ENCODE results near the gene WDPCP. TPM values are rescaled to one million over a fixed set of nuclear protein-coding genes. Genes with fewer than 3 reads are reported as not detected.

Gene WDPCP
- total and polyA plus RNA-seq, 2 of the 4 experiments (the other 2 are of a cell fraction): 2.2 to 10.2 TPM

DNA sequence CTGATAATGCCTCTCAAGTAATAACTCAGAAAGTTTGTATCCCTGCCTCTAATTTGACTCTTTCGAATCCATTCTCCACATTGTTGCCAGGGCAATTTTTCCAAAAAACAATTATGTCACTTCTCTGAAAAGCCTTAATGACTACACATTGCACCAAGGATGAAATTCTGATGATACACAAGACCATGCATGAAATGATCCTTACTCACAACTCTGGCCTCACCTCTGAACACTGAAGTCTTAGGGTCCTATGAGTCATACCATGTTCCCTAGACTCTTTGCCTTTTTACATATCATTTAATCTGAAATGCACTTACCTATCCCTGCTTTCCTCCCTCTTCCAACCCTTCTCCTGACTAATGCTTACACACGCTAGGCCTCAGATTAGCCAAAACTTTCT lies 51.0 kb downstream of the WDPCP start:
- no CpG with 5 or more reads among the region's 2 CpGs for WGBS, 2 experiments (ENCODE audit: extremely low coverage in 2 of 2, insufficient read length in 1 of 2)
- Histone ChIP-seq H3K4me1 (ENCODE audit: control insufficient read depth, insufficient read depth, low read length) (no peaks in the 10 kb centered on the region), H3K56ac (ENCODE audit: extremely low read depth, insufficient read depth, low read length) (no peak overlapping the region), H3K36me3 (ENCODE audit: control insufficient read depth, insufficient read depth, low read length) (no peaks in the 10 kb centered on the region), H3K4ac (ENCODE audit: low read depth, low read length) (no peak overlapping the region), H4K91ac (ENCODE audit: insufficient read depth, low read depth, low read length) (no peak overlapping the region), H2BK15ac (ENCODE audit: low read depth, low read length) (no peak overlapping the region), H2AFZ (replicated peaks; ENCODE audit: low read length, poor library complexity) (no peak overlapping the region), H2BK5ac (ENCODE audit: low read depth, low read length, poor library complexity, severe bottlenecking) (no peak overlapping the region), H4K5ac (ENCODE audit: low read depth, low read length) (no peak overlapping the region), H4K20me1 (ENCODE audit: insufficient read depth, low read length) (no peaks in the 10 kb centered on the region), H2AK9ac (replicated peaks; ENCODE audit: low read depth, low read length, poor library complexity) (no peak overlapping the region), H3K18ac (ENCODE audit: low read depth, low read length) (no peak overlapping the region), H3K9me1 (ENCODE audit: insufficient read depth, low read length) (no peaks in the 10 kb centered on the region), H3K4me3 (ENCODE audit: insufficient read depth, low read depth, low read length) (no peak overlapping the region), H3K14ac (replicated peaks; ENCODE audit: low read depth, low read length) (no peak overlapping the region), H4K8ac (ENCODE audit: low read depth in 2 of 2, low read length in 2 of 2) (no peak overlapping the region), H2BK120ac (ENCODE audit: low read depth, low read length) (no peak overlapping the region), H3K27ac (ENCODE audit: insufficient read depth, low read length) (no peak overlapping the region), H2AK5ac (ENCODE audit: low read depth, low read length) (no peak overlapping the region), H2BK20ac (ENCODE audit: low read depth, low read length) (no peak overlapping the region), H3K27me3 (ENCODE audit: control insufficient read depth, insufficient read depth, low read length) (no peaks in the 10 kb centered on the region), H3K9me3 (ENCODE audit: control insufficient read depth, insufficient read depth, low read length) (no peaks in the 10 kb centered on the region), H3K23ac (ENCODE audit: low read depth, low read length) (no peak overlapping the region), H3K79me1 (ENCODE audit: low read depth in 1 of 2, low read length in 2 of 2) (no peaks in the 10 kb centered on the region), H3K4me2 (ENCODE audit: low read depth, low read length) (no peak overlapping the region), H3K9ac (ENCODE audit: low read depth, low read length) (no peak overlapping the region)
- CTCF ChIA-PET: no interaction called here
- POLR2A ChIA-PET (ENCODE audit: unreplicated experiment): no interaction called here
- intact Hi-C loops (cut with micrococcal nuclease): no loop called here
- DNase-seq (peak; percentile 30), ATAC-seq (ENCODE audit: low read depth) (no peak)
- in situ Hi-C loops (cut with MboI; ENCODE audit: low sequenced_read_pairs): no loop called here
- BruUV-seq (replicated peaks): no TSS peak
- TF ChIP-seq FOS (IDR thresholded peaks at IDR 0.05; ENCODE audit: low read depth, low read length): 0 out of 2 replicates have a peak, but pooled peaks have one; percentile 5
- TF ChIP-seq POLR2A (IDR thresholded peaks at IDR 0.05; ENCODE audit: low read depth, low read length): no peak
- dilution Hi-C loops (cut with HindIII; ENCODE audit: low sequenced_read_pairs, unreplicated experiment): no loop called here

All from IMR-90 (cell line).